HUES64 (cell line): ENCODE measurements around the gene SSTR3.
"Not testable (repeated sequence)": the region's sequence is repeated elsewhere in the genome, so short reads cannot be mapped to it uniquely, and the experiment has no call there.

Experiments
- H3K27ac ChIP-seq: 2 replicates; pipeline ENCODE4 v1.7.0; 2013; ENCODE audit warnings: low read depth, low read length, inconsistent platforms
- H3K27me3 ChIP-seq: 2 replicates; pipeline ENCODE4 v1.6.1; 2013; ENCODE audit warnings: mild to moderate bottlenecking, low read length; ENCODE audit not compliant: insufficient read depth
- H3K36me3 ChIP-seq: 2 replicates; pipeline ENCODE4 v1.6.1; 2013; ENCODE audit warnings: mild to moderate bottlenecking, low read length; ENCODE audit not compliant: insufficient read depth
- H3K4me1 ChIP-seq: 2 replicates; pipeline ENCODE4 v1.6.1; 2013; ENCODE audit warnings: mild to moderate bottlenecking, low read length, moderate library complexity; ENCODE audit not compliant: insufficient read depth
- H3K4me3 ChIP-seq: 2 replicates; pipeline ENCODE4 v1.5.1; 2013; ENCODE audit warnings: mild to moderate bottlenecking, low read length, moderate library complexity
- H3K9ac ChIP-seq: 2 replicates; pipeline ENCODE4 v1.6.1; 2013; ENCODE audit warnings: mild to moderate bottlenecking, low read depth, low read length
- H3K9me3 ChIP-seq: 2 replicates; pipeline ENCODE4 v1.6.1; 2013; ENCODE audit warnings: low read depth, low read length; ENCODE audit not compliant: insufficient read depth
- WGBS: fragments of 150-250, 120-280 bp; methylation state at CpG from one replicate; pipeline ENCODE4 v1.1.7; 2013; ENCODE audit warnings: missing lambda C conversion rate; 5-methylcytosine and 5-hydroxymethylcytosine counted together

SSTR3 gene

GRCh38 chr22:37172266-37173245 lies 39.7 kb downstream of the SSTR3 start:
- Histone ChIP-seq H3K27me3 (no peaks in the 10 kb centered on the region), H3K27ac (no peak overlapping the region), H3K4me1 (peaks cover 6% of the 10 kb centered on the region; the same call in 1 of the 2 replicates), H3K9me3 (no peaks in the 10 kb centered on the region), H3K9ac (no peak overlapping the region), H3K36me3 (no peaks in the 10 kb centered on the region), H3K4me3 (no peak overlapping the region)
- 87% methylated on average over 14 of the region's 14 CpGs for WGBS

DNA sequence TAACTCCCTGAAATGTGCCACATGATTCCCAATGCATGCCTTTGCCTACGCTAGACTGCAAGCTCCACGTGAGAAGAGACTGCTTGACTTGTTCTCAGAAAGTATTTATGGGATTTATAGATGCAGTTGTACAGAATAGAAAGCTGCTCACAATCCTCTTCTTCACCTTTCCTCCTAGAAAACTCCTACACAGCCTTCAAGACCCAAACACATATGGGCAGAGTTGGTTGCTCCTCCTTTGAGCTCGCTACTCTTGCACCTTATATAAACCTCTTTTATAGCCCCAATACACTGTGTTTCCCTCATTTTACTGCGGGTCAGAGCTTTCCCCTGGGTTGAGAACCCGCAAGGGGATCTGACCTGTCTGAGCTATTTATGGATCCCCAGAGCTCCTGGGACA lies 40.6 kb downstream of the SSTR3 start:
- peaks cover 6% of the 10 kb centered on the region; the same call in 1 of the 2 replicates for H3K4me1 ChIP-seq
- no peak overlapping the region for H3K9ac ChIP-seq
- WGBS: 90% methylated on average over 5 of the region's 5 CpGs
- H3K27ac ChIP-seq: no peak overlapping the region
- no peaks in the 10 kb centered on the region for H3K27me3 ChIP-seq
- H3K4me3 ChIP-seq: no peak overlapping the region
- H3K9me3 ChIP-seq: no peaks in the 10 kb centered on the region
- no peaks in the 10 kb centered on the region for H3K36me3 ChIP-seq

- not testable (repeated sequence) for H3K4me1 ChIP-seq
Measured at GRCh38 chr22:37170689-37171405, 41.4 kb downstream of the SSTR3 start.

DNA sequence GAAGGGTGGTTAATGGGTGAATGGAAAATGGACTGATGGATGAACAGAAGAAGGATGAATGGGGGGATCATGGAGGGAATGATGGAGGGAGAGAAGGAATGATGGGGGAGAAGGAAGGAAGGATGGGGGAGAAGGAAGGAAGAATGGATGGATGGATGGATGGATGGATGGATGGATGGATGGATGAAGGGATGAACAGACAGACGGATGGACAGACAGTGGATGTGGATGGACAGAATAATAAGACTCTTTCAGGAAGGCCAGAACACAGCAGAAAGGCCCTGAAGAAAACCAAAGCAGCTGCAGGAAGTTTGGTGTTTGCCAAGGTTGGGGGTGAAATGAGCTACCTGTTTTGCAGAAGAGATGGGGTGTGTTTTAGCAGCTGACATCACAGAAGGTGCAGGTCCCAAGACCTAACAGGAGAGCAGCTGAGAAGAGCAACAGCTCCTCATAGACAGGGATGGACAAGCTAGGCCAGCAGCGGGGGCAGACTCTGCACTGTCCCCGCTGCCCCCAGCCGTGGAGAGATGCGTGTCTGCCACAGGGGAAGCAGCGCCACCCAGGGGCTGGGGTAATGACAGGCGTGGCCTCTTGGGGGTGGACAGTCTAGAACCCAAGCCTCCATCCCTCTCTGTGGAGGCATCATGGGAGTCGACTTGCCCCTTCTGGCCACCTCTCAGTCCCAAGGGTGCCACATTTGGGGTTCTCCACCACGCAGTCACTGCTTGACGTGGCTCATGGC lies 42.2 kb downstream of the SSTR3 start:
- WGBS: 90% methylated on average over 10 of the region's 10 CpGs
- Histone ChIP-seq H3K4me1 (peaks cover 6% of the 10 kb centered on the region; the same call in 1 of the 2 replicates), H3K27me3 (no peaks in the 10 kb centered on the region), H3K36me3 (no peaks in the 10 kb centered on the region), H3K4me3 (no peak overlapping the region), H3K9ac (no peak overlapping the region), H3K9me3 (no peaks in the 10 kb centered on the region), H3K27ac (no peak overlapping the region)

More at GRCh38 chr22:37170689-37171405, 41.4 kb downstream of the SSTR3 start:
- H3K27me3 ChIP-seq, H3K4me3 ChIP-seq, H3K9ac ChIP-seq, H3K36me3 ChIP-seq, H3K27ac ChIP-seq, H3K9me3 ChIP-seq: not testable (repeated sequence)
- WGBS: 91% methylated on average over 15 of the region's 16 CpGs

DNA sequence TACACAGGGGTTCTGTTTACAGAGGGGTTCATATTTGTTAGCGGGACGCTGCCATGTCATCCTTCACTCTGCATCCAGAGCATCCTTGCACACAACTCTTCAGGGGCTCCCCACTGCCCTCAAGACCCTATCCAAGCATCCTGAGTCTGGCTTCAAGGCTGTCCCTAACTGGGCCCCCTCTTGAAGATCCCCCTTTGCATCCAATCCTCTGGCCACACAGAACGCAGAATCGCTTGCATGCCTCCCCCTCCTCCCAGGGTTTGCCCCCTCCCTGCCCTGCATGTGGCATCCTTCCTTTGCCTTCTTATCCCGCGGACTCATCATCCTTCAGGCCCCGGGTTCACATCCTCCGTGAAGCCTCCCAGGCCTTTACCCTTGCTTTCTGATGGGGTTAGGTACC lies 42.9 kb downstream of the SSTR3 start:
- H3K9ac ChIP-seq: no peak overlapping the region
- no peak overlapping the region for H3K4me3 ChIP-seq
- no peaks in the 10 kb centered on the region for H3K27me3 ChIP-seq
- no peaks in the 10 kb centered on the region for H3K36me3 ChIP-seq
- no peaks in the 10 kb centered on the region for H3K9me3 ChIP-seq
- WGBS: 77% methylated on average over 8 of the region's 8 CpGs
- peaks cover 6% of the 10 kb centered on the region; the same call in 1 of the 2 replicates for H3K4me1 ChIP-seq
- H3K27ac ChIP-seq: no peak overlapping the region

DNA sequence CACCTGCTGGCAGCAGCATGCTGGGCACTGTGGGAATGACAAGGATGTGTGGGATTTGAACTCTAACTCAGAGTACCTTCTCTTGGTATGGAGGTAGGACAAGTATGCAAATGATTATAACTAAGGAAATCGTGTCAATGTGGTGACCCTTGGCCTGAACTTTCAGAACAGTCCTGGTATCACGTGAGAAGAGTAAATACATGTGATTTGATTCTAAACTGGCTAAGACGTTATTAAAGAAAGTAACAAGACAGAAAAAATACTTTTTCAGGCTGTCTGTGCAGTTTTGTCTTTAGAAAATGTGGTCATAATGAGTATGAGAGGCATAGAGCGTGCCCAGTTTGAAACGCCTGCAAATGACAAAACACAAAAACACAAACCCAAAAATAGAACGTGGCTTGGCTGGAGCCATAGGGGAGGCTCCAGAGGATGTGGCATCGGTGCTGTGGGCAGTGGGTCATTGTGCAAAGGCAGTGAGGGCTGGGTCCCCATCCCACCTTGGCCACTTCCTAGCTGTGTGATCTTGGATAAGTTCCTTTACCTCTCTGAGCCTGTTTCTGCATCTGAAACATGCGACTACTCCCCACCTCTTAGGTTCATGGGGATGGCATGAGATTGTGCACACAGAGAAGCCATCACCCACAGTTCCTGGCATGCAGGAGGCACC lies 44.2 kb downstream of the SSTR3 start:
- Histone ChIP-seq H3K4me1 (peaks cover 6% of the 10 kb centered on the region; the same call in 1 of the 2 replicates), H3K9me3 (no peaks in the 10 kb centered on the region), H3K27me3 (no peaks in the 10 kb centered on the region), H3K9ac (no peak overlapping the region), H3K36me3 (no peaks in the 10 kb centered on the region), H3K4me3 (no peak overlapping the region), H3K27ac (no peak overlapping the region)
- 87% methylated on average over 8 of the region's 8 CpGs for WGBS

GRCh38 chr22:37167176-37167980 lies 44.9 kb downstream of the SSTR3 start:
- H3K9me3 ChIP-seq: no peaks in the 10 kb centered on the region
- peaks cover 3% of the 10 kb centered on the region; the same call in 1 of the 2 replicates for H3K4me1 ChIP-seq
- H3K4me3 ChIP-seq: no peak overlapping the region
- no peak overlapping the region for H3K9ac ChIP-seq
- 82% methylated on average over 17 of the region's 17 CpGs for WGBS
- H3K27me3 ChIP-seq: no peaks in the 10 kb centered on the region
- H3K27ac ChIP-seq: no peak overlapping the region
- H3K36me3 ChIP-seq: no peaks in the 10 kb centered on the region

GRCh38 chr22:37166675-37167066 lies 45.6 kb downstream of the SSTR3 start:
- Histone ChIP-seq H3K9ac (no peak overlapping the region), H3K27me3 (no peaks in the 10 kb centered on the region), H3K27ac (no peak overlapping the region), H3K4me3 (no peak overlapping the region), H3K4me1 (no peaks in the 10 kb centered on the region), H3K9me3 (no peaks in the 10 kb centered on the region), H3K36me3 (no peaks in the 10 kb centered on the region)
- WGBS: 19% methylated on average over 13 of the region's 13 CpGs

GRCh38 chr22:37165940-37166674 lies 46.2 kb downstream of the SSTR3 start:
- Histone ChIP-seq H3K27ac (no peak overlapping the region), H3K4me1 (no peaks in the 10 kb centered on the region), H3K9ac (no peak overlapping the region), H3K27me3 (no peaks in the 10 kb centered on the region), H3K36me3 (no peaks in the 10 kb centered on the region), H3K4me3 (no peak overlapping the region), H3K9me3 (0 out of 2 replicates have a peak, but pooled peaks cover 4% of the 10 kb centered on the region)
- 71% methylated on average over 25 of the region's 25 CpGs for WGBS
